GM12801 (cell line): Measurements from ENCODE around the gene ULK4.

ENCODE experiments used
- CTCF ChIP-seq: IDR thresholded peaks from one replicate; pipeline ENCODE4 v1.5.1; 2011; ENCODE audit warnings: control low read depth; ENCODE audit not compliant: insufficient read length; ENCODE audit errors: extremely low read depth

Gene ULK4

GRCh38 chr3:41580274-41580959 lies 381.5 kb downstream of the ULK4 start:
- no peak for TF ChIP-seq CTCF

- TF ChIP-seq CTCF: no peak
Measured at GRCh38 chr3:41579861-41580260, 382.0 kb downstream of the ULK4 start.

- TF ChIP-seq CTCF: no peak
Measured at GRCh38 chr3:41578798-41579197, 383.1 kb downstream of the ULK4 start.

GRCh38 chr3:41575724-41576123 lies 386.2 kb downstream of the ULK4 start:
- TF ChIP-seq CTCF: no peak

- no peak for TF ChIP-seq CTCF
Measured at GRCh38 chr3:41574900-41575299, 387.0 kb downstream of the ULK4 start.

- TF ChIP-seq CTCF: no peak
Measured at GRCh38 chr3:41573591-41573990, 388.3 kb downstream of the ULK4 start.

GRCh38 chr3:41572092-41572491 lies 389.8 kb downstream of the ULK4 start:
- TF ChIP-seq CTCF: no peak
